SJCRH30 (cell line): Measurements from ENCODE around the gene NKTR. TPM values are rescaled to one million over a fixed set of nuclear protein-coding genes. Genes with fewer than 3 reads are reported as not detected.

Source experiments
- DNase-seq, 2 experiments: peaks; one replicate each; pipeline ENCODE4 v3.0.0-alpha.2; 2015 to 2020
- H3K27ac ChIP-seq: fragments of 250-450 bp; sonication (Bioruptor Pico); 2 replicates; pipeline ENCODE4 v1.5.1; 2020; ENCODE audit warnings: mild to moderate bottlenecking, moderate library complexity
- H3K27me3 ChIP-seq: fragments of 250-450 bp; sonication (Bioruptor Pico); 2 replicates; pipeline ENCODE4 v1.5.1; 2020; ENCODE audit warnings: mild to moderate bottlenecking, moderate library complexity
- H3K36me3 ChIP-seq: fragments of 250-450 bp; sonication (Bioruptor Pico); 2 replicates; pipeline ENCODE4 v1.5.1; 2020; ENCODE audit warnings: mild to moderate bottlenecking, moderate library complexity
- H3K4me1 ChIP-seq: fragments of 250-450 bp; sonication (Bioruptor Pico); 2 replicates; pipeline ENCODE4 v1.5.1; 2020; ENCODE audit warnings: mild to moderate bottlenecking, moderate library complexity
- H3K4me3 ChIP-seq: fragments of 250-450 bp; sonication (Bioruptor Pico); 2 replicates; pipeline ENCODE4 v1.5.1; 2020; ENCODE audit warnings: mild to moderate bottlenecking, moderate library complexity
- H3K9me3 ChIP-seq: fragments of 250-450 bp; sonication (Bioruptor Pico); replicated peaks from 2 replicates; pipeline ENCODE4 v1.5.1; 2020; ENCODE audit warnings: mild to moderate bottlenecking, moderate library complexity
- total RNA-seq: library from RNA; depleted of rRNA; stranded (reverse); fragments of >200 nt; shearing (Covaris generic); gene quantifications from 2 replicates; pipeline ENCODE4 v1.2.3, GENCODE V29; 2014; rRNA removed

The NKTR gene
- total RNA-seq, 1 experiment from 2014 or later, result 40.6 TPM

- no peak overlapping the region for H3K27ac ChIP-seq
- no peaks in the 10 kb centered on the region for H3K27me3 ChIP-seq
- H3K36me3 ChIP-seq, result no peaks in the 10 kb centered on the region
- H3K4me1 ChIP-seq, result no peaks in the 10 kb centered on the region
- no peaks in the 10 kb centered on the region for H3K9me3 ChIP-seq
- DNase-seq, result no peak
- H3K4me3 ChIP-seq, result no peak overlapping the region
Measured at GRCh38 chr3:42692667-42693529, 92.4 kb downstream of the NKTR start.

GRCh38 chr3:42693530-42693930, 93.0 kb downstream of the NKTR start:
- Histone ChIP-seq H3K36me3 (no peaks in the 10 kb centered on the region), H3K4me3 (no peak overlapping the region), H3K27me3 (no peaks in the 10 kb centered on the region), H3K9me3 (no peaks in the 10 kb centered on the region), H3K4me1 (no peaks in the 10 kb centered on the region), H3K27ac (no peak overlapping the region)
- DNase-seq, result no peak

GRCh38 chr3:42694366-42694765, 93.9 kb downstream of the NKTR start:
- no peaks in the 10 kb centered on the region for H3K27me3 ChIP-seq

GRCh38 chr3:42696356-42697288, 96.1 kb downstream of the NKTR start:
- Histone ChIP-seq H3K4me3 (no peak overlapping the region), H3K36me3 (no peaks in the 10 kb centered on the region), H3K9me3 (no peaks in the 10 kb centered on the region), H3K27ac (no peak overlapping the region), H3K27me3 (no peaks in the 10 kb centered on the region), H3K4me1 (no peaks in the 10 kb centered on the region; the same call in 1 of the 2 replicates)
- no peak for DNase-seq

More at GRCh38 chr3:42694366-42694765, 93.9 kb downstream of the NKTR start:
- no peaks in the 10 kb centered on the region for H3K36me3 ChIP-seq
- no peak overlapping the region for H3K27ac ChIP-seq
- H3K4me3 ChIP-seq, result no peak overlapping the region
- no peaks in the 10 kb centered on the region for H3K4me1 ChIP-seq
- no peaks in the 10 kb centered on the region for H3K9me3 ChIP-seq
- DNase-seq, result no peak

GRCh38 chr3:42697289-42698051, 97.0 kb downstream of the NKTR start:
- H3K27me3 ChIP-seq, result no peaks in the 10 kb centered on the region
- H3K4me1 ChIP-seq, result no peaks in the 10 kb centered on the region; the same call in 1 of the 2 replicates
- H3K36me3 ChIP-seq, result no peaks in the 10 kb centered on the region
- no peaks in the 10 kb centered on the region for H3K9me3 ChIP-seq
- H3K4me3 ChIP-seq, result no peak overlapping the region
- no peak for DNase-seq
- H3K27ac ChIP-seq, result no peak overlapping the region

Other genes with a start within 250 kb of the NKTR start
- not detected in 2 replicates for gene LYZL4, start 190.1 kb upstream of the NKTR start, total RNA-seq
- gene VIPR1, start 98.0 kb upstream of the NKTR start, total RNA-seq, result not detected in 2 replicates
- gene SEC22C, start 18.7 kb upstream of the NKTR start, total RNA-seq, result 24.8 and 27.2 TPM in 2 replicates
- gene SS18L2, start 9.8 kb upstream of the NKTR start, total RNA-seq, result 36.6 and 38.5 TPM in 2 replicates
- 3.5 and 4.0 TPM in 2 replicates for gene ZBTB47, start 53.0 kb downstream of the NKTR start, total RNA-seq
- 0.59 and 0.71 TPM in 2 replicates for gene KLHL40, start 84.9 kb downstream of the NKTR start, total RNA-seq
- not detected in 2 replicates for gene HHATL, start 102.1 kb downstream of the NKTR start, total RNA-seq
- 0.33 and 0.34 TPM in 2 replicates for gene CCDC13, start 172.6 kb downstream of the NKTR start, total RNA-seq
- 155 and 171 TPM in 2 replicates for gene HIGD1A, start 203.8 kb downstream of the NKTR start, total RNA-seq
- gene ACKR2, start 208.8 kb downstream of the NKTR start, total RNA-seq, result not detected in 2 replicates